Measurements from ENCODE around the gene TMEM221.
A peak's percentile ranks its signal among the peaks of the same experiment; 100 is the strongest.

Gene TMEM221

GRCh38 chr19:17406046-17406886, 42.2 kb downstream of the TMEM221 start:
- H3K4me1 ChIP-seq: peaks cover 47% of the 10 kb centered on the region
- H3K27ac ChIP-seq: peak overlapping the region; percentile 82
- H3K4me2 ChIP-seq: peak overlapping the region; percentile 95

GRCh38 chr19:17405250-17406045, 43.0 kb downstream of the TMEM221 start, which contains the start of gene BST2:
Gene BST2, minus strand, starts transcription at chr19:17405630. Its CDS starts 55 bp downstream, at chr19:17405575.
- Histone ChIP-seq H3K9me3 (no peaks in the 10 kb centered on the region), H3K4me1 (peaks cover 47% of the 10 kb centered on the region), H3K4me3 (peak within 1 kb of the TSS; percentile 69), H3K4me2 (peak within 1 kb of the TSS; percentile 95), H3K9ac (peak within 1 kb of the TSS; percentile 76), H3K27me3 (no peaks in the 10 kb centered on the region), H4K20me1 (no peaks in the 10 kb centered on the region), H3K36me3 (peaks cover 25% of the 10 kb centered on the region), H3K27ac (peak within 1 kb of the TSS; percentile 82)
- TF ChIP-seq Cebpa-rat (IDR thresholded peaks at IDR 0.05): peak; percentile 92

More at GRCh38 chr19:17406046-17406886, 42.2 kb downstream of the TMEM221 start:
- H3K9ac ChIP-seq: peak overlapping the region; percentile 76
- no peaks in the 10 kb centered on the region for H3K9me3 ChIP-seq
- TF ChIP-seq Cebpa-rat (IDR thresholded peaks at IDR 0.05): no peak
- no peaks in the 10 kb centered on the region for H4K20me1 ChIP-seq
- H3K27me3 ChIP-seq: no peaks in the 10 kb centered on the region
- peaks cover 19% of the 10 kb centered on the region for H3K36me3 ChIP-seq
- H3K4me3 ChIP-seq: peak overlapping the region; percentile 69

GRCh38 chr19:17404621-17405249, 43.7 kb downstream of the TMEM221 start:
- H3K4me3 ChIP-seq: peak overlapping the region; percentile 69
- H4K20me1 ChIP-seq: no peaks in the 10 kb centered on the region
- H3K4me1 ChIP-seq: peaks cover 50% of the 10 kb centered on the region
- peak overlapping the region; percentile 95 for H3K4me2 ChIP-seq
- H3K27me3 ChIP-seq: no peaks in the 10 kb centered on the region
- H3K9ac ChIP-seq: peak overlapping the region; percentile 76
- H3K9me3 ChIP-seq: no peaks in the 10 kb centered on the region
- H3K36me3 ChIP-seq: peaks cover 32% of the 10 kb centered on the region
- no peak for TF ChIP-seq Cebpa-rat (IDR thresholded peaks at IDR 0.05)
- peak overlapping the region; percentile 82 for H3K27ac ChIP-seq

- Histone ChIP-seq H3K36me3 (peaks cover 33% of the 10 kb centered on the region), H3K9ac (peak overlapping the region; percentile 76), H3K4me3 (peak overlapping the region; percentile 69), H3K27me3 (no peaks in the 10 kb centered on the region), H3K4me1 (peaks cover 56% of the 10 kb centered on the region), H3K9me3 (no peaks in the 10 kb centered on the region), H4K20me1 (no peaks in the 10 kb centered on the region), H3K4me2 (peak overlapping the region; percentile 95), H3K27ac (peak overlapping the region; percentile 82; the same call in 1 of the 2 replicates)
- TF ChIP-seq Cebpa-rat (IDR thresholded peaks at IDR 0.05): no peak
Observed at GRCh38 chr19:17404015-17404414, 44.5 kb downstream of the TMEM221 start.

- no peaks in the 10 kb centered on the region for H4K20me1 ChIP-seq
- H3K36me3 ChIP-seq: peaks cover 33% of the 10 kb centered on the region
- H3K4me2 ChIP-seq: peak overlapping the region; percentile 30; the same call in 1 of the 2 replicates
- no peak overlapping the region for H3K9ac ChIP-seq
- H3K27me3 ChIP-seq: no peaks in the 10 kb centered on the region
- no peaks in the 10 kb centered on the region for H3K9me3 ChIP-seq
- H3K27ac ChIP-seq: no peak overlapping the region
- H3K4me3 ChIP-seq: no peak overlapping the region
- peaks cover 53% of the 10 kb centered on the region for H3K4me1 ChIP-seq
- no peak for TF ChIP-seq Cebpa-rat (IDR thresholded peaks at IDR 0.05)
Observed at GRCh38 chr19:17402982-17403855, 45.2 kb downstream of the TMEM221 start.

GRCh38 chr19:17401628-17402027, 46.8 kb downstream of the TMEM221 start:
- no peak for TF ChIP-seq Cebpa-rat (IDR thresholded peaks at IDR 0.05)
- H3K36me3 ChIP-seq: peaks cover 44% of the 10 kb centered on the region
- H3K4me3 ChIP-seq: no peak overlapping the region
- no peaks in the 10 kb centered on the region for H3K9me3 ChIP-seq
- no peaks in the 10 kb centered on the region for H4K20me1 ChIP-seq
- no peaks in the 10 kb centered on the region for H3K27me3 ChIP-seq
- H3K4me2 ChIP-seq: no peak overlapping the region
- peaks cover 38% of the 10 kb centered on the region for H3K4me1 ChIP-seq
- H3K9ac ChIP-seq: no peak overlapping the region
- no peak overlapping the region for H3K27ac ChIP-seq

GRCh38 chr19:17398902-17399527, 49.5 kb downstream of the TMEM221 start:
- no peak overlapping the region for H3K27ac ChIP-seq
- H3K27me3 ChIP-seq: no peaks in the 10 kb centered on the region
- H3K4me1 ChIP-seq: peaks cover 32% of the 10 kb centered on the region
- TF ChIP-seq Cebpa-rat (IDR thresholded peaks at IDR 0.05): no peak
- H3K9ac ChIP-seq: no peak overlapping the region
- peaks cover 44% of the 10 kb centered on the region for H3K36me3 ChIP-seq
- no peaks in the 10 kb centered on the region for H4K20me1 ChIP-seq
- H3K9me3 ChIP-seq: no peaks in the 10 kb centered on the region
- H3K4me2 ChIP-seq: no peak overlapping the region
- no peak overlapping the region for H3K4me3 ChIP-seq

- H3K4me2 ChIP-seq: peak overlapping the region; percentile 53
- peaks cover 14% of the 10 kb centered on the region; the same call in 1 of the 2 replicates for H3K36me3 ChIP-seq
- peaks cover 8% of the 10 kb centered on the region; the same call in 1 of the 2 replicates for H3K27me3 ChIP-seq
- peaks cover 54% of the 10 kb centered on the region for H3K4me1 ChIP-seq
- no peaks in the 10 kb centered on the region for H3K9me3 ChIP-seq
- no peak overlapping the region for H3K9ac ChIP-seq
- no peak overlapping the region for H3K27ac ChIP-seq
- TF ChIP-seq Cebpa-rat (IDR thresholded peaks at IDR 0.05): no peak
- no peaks in the 10 kb centered on the region for H4K20me1 ChIP-seq
- H3K4me3 ChIP-seq: no peak overlapping the region
Observed at GRCh38 chr19:17394891-17395415, 53.5 kb downstream of the TMEM221 start.
